Measurements from ENCODE around the gene RXRA.
A peak's percentile ranks its signal among the peaks of the same experiment; 100 is the strongest.

RXRA gene

GRCh38 chr9:134438195-134438788, 112.0 kb downstream of the RXRA start:
- no peak overlapping the region for H3K27ac Mint-ChIP-seq (ENCODE audit: low read depth)
- H3K9me3 Mint-ChIP-seq: no peaks in the 10 kb centered on the region
- no peak overlapping the region for H3K4me3 Mint-ChIP-seq
- no peak for DNase-seq (ENCODE audit: low spot score in 2 of 2)
- H3K27me3 Mint-ChIP-seq: no peaks in the 10 kb centered on the region
- peaks cover 3% of the 10 kb centered on the region for H3K36me3 Mint-ChIP-seq (ENCODE audit: insufficient read depth)
- peaks cover under 1% of the 10 kb centered on the region for H3K4me1 Mint-ChIP-seq
- no peak for ATAC-seq (replicated peaks; ENCODE audit: extremely low read depth, poor library complexity, severe bottlenecking)

GRCh38 chr9:134439368-134439784, 113.1 kb downstream of the RXRA start:
- DNase-seq (ENCODE audit: low spot score in 2 of 2): no peak

GRCh38 chr9:134440636-134441226, 114.5 kb downstream of the RXRA start:
- H3K9me3 Mint-ChIP-seq: no peaks in the 10 kb centered on the region
- ATAC-seq (replicated peaks; ENCODE audit: extremely low read depth, poor library complexity, severe bottlenecking): no peak
- H3K27ac Mint-ChIP-seq (ENCODE audit: low read depth): no peak overlapping the region

More at GRCh38 chr9:134439368-134439784, 113.1 kb downstream of the RXRA start:
- peaks cover 8% of the 10 kb centered on the region for H3K4me1 Mint-ChIP-seq
- H3K27ac Mint-ChIP-seq (ENCODE audit: low read depth): no peak overlapping the region
- no peaks in the 10 kb centered on the region for H3K9me3 Mint-ChIP-seq
- H3K4me3 Mint-ChIP-seq: no peak overlapping the region
- no peaks in the 10 kb centered on the region for H3K27me3 Mint-ChIP-seq
- H3K36me3 Mint-ChIP-seq (ENCODE audit: insufficient read depth): peaks cover 3% of the 10 kb centered on the region
- no peak for ATAC-seq (replicated peaks; ENCODE audit: extremely low read depth, poor library complexity, severe bottlenecking)

GRCh38 chr9:134441227-134442084, 115.2 kb downstream of the RXRA start:
- Mint-ChIP-seq H3K36me3 (ENCODE audit: insufficient read depth) (peaks cover 1% of the 10 kb centered on the region), H3K9me3 (no peaks in the 10 kb centered on the region), H3K27me3 (no peaks in the 10 kb centered on the region), H3K4me3 (no peak overlapping the region), H3K27ac (ENCODE audit: low read depth) (no peak overlapping the region), H3K4me1 (peaks cover 8% of the 10 kb centered on the region)
- ATAC-seq (replicated peaks; ENCODE audit: extremely low read depth, poor library complexity, severe bottlenecking) (no peak), DNase-seq (ENCODE audit: low spot score in 2 of 2) (no peak)

More at GRCh38 chr9:134440636-134441226, 114.5 kb downstream of the RXRA start:
- no peak for DNase-seq (ENCODE audit: low spot score in 2 of 2)
- H3K4me3 Mint-ChIP-seq: no peak overlapping the region
- H3K4me1 Mint-ChIP-seq: peaks cover 8% of the 10 kb centered on the region
- no peaks in the 10 kb centered on the region for H3K27me3 Mint-ChIP-seq
- H3K36me3 Mint-ChIP-seq (ENCODE audit: insufficient read depth): peaks cover 3% of the 10 kb centered on the region

- H3K27ac Mint-ChIP-seq (ENCODE audit: low read depth): no peak overlapping the region
- no peak overlapping the region for H3K4me3 Mint-ChIP-seq
- no peaks in the 10 kb centered on the region for H3K9me3 Mint-ChIP-seq
- no peaks in the 10 kb centered on the region for H3K27me3 Mint-ChIP-seq
- H3K4me1 Mint-ChIP-seq: peaks cover 8% of the 10 kb centered on the region
- H3K36me3 Mint-ChIP-seq (ENCODE audit: insufficient read depth): peaks cover 1% of the 10 kb centered on the region
- ATAC-seq (replicated peaks; ENCODE audit: extremely low read depth, poor library complexity, severe bottlenecking) (no peak), DNase-seq (ENCODE audit: low spot score in 2 of 2) (no peak)
These were observed 115.8 kb downstream of the RXRA start for GRCh38 chr9:134442085-134442474.

- H3K36me3 Mint-ChIP-seq (ENCODE audit: insufficient read depth): peaks cover 1% of the 10 kb centered on the region
- H3K4me3 Mint-ChIP-seq: no peak overlapping the region
- no peaks in the 10 kb centered on the region for H3K27me3 Mint-ChIP-seq
- DNase-seq (ENCODE audit: low spot score in 2 of 2) (no peak), ATAC-seq (replicated peaks; ENCODE audit: extremely low read depth, poor library complexity, severe bottlenecking) (no peak)
- peak overlapping the region; percentile 16 for H3K27ac Mint-ChIP-seq (ENCODE audit: low read depth)
- H3K9me3 Mint-ChIP-seq: no peaks in the 10 kb centered on the region
- peaks cover 8% of the 10 kb centered on the region for H3K4me1 Mint-ChIP-seq
These were observed 116.4 kb downstream of the RXRA start for GRCh38 chr9:134442486-134443173.

- H3K4me3 Mint-ChIP-seq: peak overlapping the region; percentile 25
These were observed 117.2 kb downstream of the RXRA start for GRCh38 chr9:134443174-134444037.

GRCh38 chr9:134444038-134444315, 117.7 kb downstream of the RXRA start:
- H3K4me1 Mint-ChIP-seq: peaks cover 8% of the 10 kb centered on the region
- H3K27ac Mint-ChIP-seq (ENCODE audit: low read depth): no peak overlapping the region
- no peaks in the 10 kb centered on the region for H3K27me3 Mint-ChIP-seq
- no peak for DNase-seq (ENCODE audit: low spot score in 2 of 2)
- no peak for ATAC-seq (replicated peaks; ENCODE audit: extremely low read depth, poor library complexity, severe bottlenecking)
- no peaks in the 10 kb centered on the region for H3K9me3 Mint-ChIP-seq
- H3K36me3 Mint-ChIP-seq (ENCODE audit: insufficient read depth): peaks cover 3% of the 10 kb centered on the region
- no peak overlapping the region for H3K4me3 Mint-ChIP-seq

More at GRCh38 chr9:134443174-134444037, 117.2 kb downstream of the RXRA start:
- Mint-ChIP-seq H3K9me3 (no peaks in the 10 kb centered on the region), H3K27me3 (no peaks in the 10 kb centered on the region), H3K27ac (ENCODE audit: low read depth) (peak overlapping the region; percentile 16), H3K36me3 (ENCODE audit: insufficient read depth) (peaks cover 3% of the 10 kb centered on the region), H3K4me1 (peaks cover 8% of the 10 kb centered on the region)
- peak; percentile 77 to 81 for DNase-seq (ENCODE audit: low spot score in 2 of 2)
- peak; percentile 100 for ATAC-seq (replicated peaks; ENCODE audit: extremely low read depth, poor library complexity, severe bottlenecking)

- Mint-ChIP-seq H3K36me3 (ENCODE audit: insufficient read depth) (peaks cover 3% of the 10 kb centered on the region), H3K4me3 (no peak overlapping the region), H3K4me1 (peaks cover 8% of the 10 kb centered on the region), H3K27ac (ENCODE audit: low read depth) (peak overlapping the region; percentile 44), H3K9me3 (no peaks in the 10 kb centered on the region), H3K27me3 (no peaks in the 10 kb centered on the region)
- ATAC-seq (replicated peaks; ENCODE audit: extremely low read depth, poor library complexity, severe bottlenecking): no peak
- DNase-seq (ENCODE audit: low spot score in 2 of 2): no peak
These were observed 118.7 kb downstream of the RXRA start for GRCh38 chr9:134445000-134445399.

GRCh38 chr9:134449180-134449916, 123.1 kb downstream of the RXRA start:
- H3K9me3 Mint-ChIP-seq: no peaks in the 10 kb centered on the region
- no peaks in the 10 kb centered on the region for H3K4me1 Mint-ChIP-seq
- H3K27ac Mint-ChIP-seq (ENCODE audit: low read depth): no peak overlapping the region
- no peaks in the 10 kb centered on the region for H3K27me3 Mint-ChIP-seq
- DNase-seq (ENCODE audit: low spot score in 2 of 2) (peak; percentile 59 to 79), ATAC-seq (replicated peaks; ENCODE audit: extremely low read depth, poor library complexity, severe bottlenecking) (peak; percentile 99)
- H3K4me3 Mint-ChIP-seq: no peak overlapping the region
- H3K36me3 Mint-ChIP-seq (ENCODE audit: insufficient read depth): peaks cover 4% of the 10 kb centered on the region

GRCh38 chr9:134451700-134452458, 125.6 kb downstream of the RXRA start:
- H3K27me3 Mint-ChIP-seq: no peaks in the 10 kb centered on the region
- H3K4me1 Mint-ChIP-seq: peaks cover 16% of the 10 kb centered on the region
- H3K9me3 Mint-ChIP-seq: no peaks in the 10 kb centered on the region
- DNase-seq (ENCODE audit: low spot score in 2 of 2) (no peak), ATAC-seq (replicated peaks; ENCODE audit: extremely low read depth, poor library complexity, severe bottlenecking) (no peak)
- H3K27ac Mint-ChIP-seq (ENCODE audit: low read depth): no peak overlapping the region
- peaks cover 7% of the 10 kb centered on the region for H3K36me3 Mint-ChIP-seq (ENCODE audit: insufficient read depth)
- no peak overlapping the region for H3K4me3 Mint-ChIP-seq
